ENCODE measurements around the gene ZNF276. TPM values are rescaled to one million over a fixed set of nuclear protein-coding genes. Genes with fewer than 3 reads are reported as not detected.

ZNF276 gene
- 13.2 and 14.9 TPM in 2 replicates for total RNA-seq

GRCh38 chr16:89720813-89721545 lies at the start of gene ZNF276, which contains the start of gene VPS9D1:
TSS of gene ZNF276 (plus strand) at chr16:89721537. CDS start at chr16:89721641, 104 bp downstream.
TSS of gene VPS9D1 (minus strand) at chr16:89720898. CDS start at chr16:89720861, 37 bp downstream.

GRCh38 chr16:89686520-89687091 lies 34.7 kb upstream of the ZNF276 start, which contains the start of gene CDK10:
TSS of gene CDK10 (plus strand) at chr16:89686689. CDS start at chr16:89686711, 22 bp downstream.

GRCh38 chr16:89701425-89702406 lies 19.6 kb upstream of the ZNF276 start, which contains the start of gene SPATA2L:
TSS of gene SPATA2L (minus strand) at chr16:89701705. CDS start at chr16:89701232, 473 bp downstream.

Other genes with a start within 250 kb of the ZNF276 start
- 49.4 and 65.8 TPM in 2 replicates for gene ANKRD11, start 231.0 kb upstream of the ZNF276 start, total RNA-seq
- gene SPG7, start 213.1 kb upstream of the ZNF276 start, total RNA-seq = 109 and 122 TPM in 2 replicates
- 2,119 and 2,522 TPM in 2 replicates for gene RPL13, start 160.9 kb upstream of the ZNF276 start, total RNA-seq
- gene CPNE7, start 145.8 kb upstream of the ZNF276 start, total RNA-seq = 8.9 and 12.2 TPM in 2 replicates
- not detected in 2 replicates for gene DPEP1, start 107.9 kb upstream of the ZNF276 start, total RNA-seq
- gene CHMP1A, start 63.8 kb upstream of the ZNF276 start, total RNA-seq = 75.3 and 94.5 TPM in 2 replicates
- gene SPATA33, start 63.7 kb upstream of the ZNF276 start, total RNA-seq = 2.5 and 2.8 TPM in 2 replicates
- gene CDK10, start 34.8 kb upstream of the ZNF276 start, total RNA-seq = 32.9 and 33.2 TPM in 2 replicates
- gene SPATA2L, start 19.8 kb upstream of the ZNF276 start, total RNA-seq = 8.9 and 13.6 TPM in 2 replicates
- 7.7 and 9.2 TPM in 2 replicates for gene VPS9D1, start 639 bp upstream of the ZNF276 start, total RNA-seq
- gene FANCA, start 95.1 kb downstream of the ZNF276 start, total RNA-seq = 6.9 and 13.9 TPM in 2 replicates
- gene SPIRE2, start 106.9 kb downstream of the ZNF276 start, total RNA-seq = 0.62 and 0.79 TPM in 2 replicates
- gene TCF25, start 152.1 kb downstream of the ZNF276 start, total RNA-seq = 246 and 298 TPM in 2 replicates
- gene MC1R, start 197.3 kb downstream of the ZNF276 start, total RNA-seq = 7.2 and 8.6 TPM in 2 replicates
- 427 and 492 TPM in 2 replicates for gene TUBB3, start 201.8 kb downstream of the ZNF276 start, total RNA-seq
- 88.4 and 98.4 TPM in 2 replicates for gene DEF8, start 227.2 kb downstream of the ZNF276 start, total RNA-seq